Pancreas (tissue), 10 donors: ENCODE results near the gene TTC39B. TPM values are rescaled to one million over a fixed set of nuclear protein-coding genes. Genes with fewer than 3 reads are reported as not detected.
A peak's percentile ranks its signal among the peaks of the same experiment; 100 is the strongest.

Experiments
- ATAC-seq, 4 donors: fragments of 200-7000 bp; cut with Tn5 transposase; one replicate each; pipeline versions ENCODE4 v1.8.0 to v1.9.1; 2020; ENCODE audit warnings: mild to moderate bottlenecking in 4 of 4, moderate library complexity in 4 of 4
- DNase-seq, 6 donors: peaks; one replicate each; pipeline ENCODE4 v3.0.0-alpha.2; 2020
- FAIRE-seq: peaks from 2 replicates; lab custom pipeline; 2012; peaks lifted over from hg19 to GRCh38; lab: Jason Lieb, UNC
- H3K27ac ChIP-seq, 4 donors: fragments of 200-600 bp; sonication (generic); 1 replicate in 3 of 4; 2 replicates in 1 of 4; pipeline versions ENCODE4 v1.5.0 to v1.8.0; 2020
- H3K27me3 ChIP-seq, 4 donors: fragments of 200-600 bp; one replicate each; pipeline ENCODE4 v1.8.0; 2021
- H3K36me3 ChIP-seq, 3 donors: fragments of 200-600 bp; sonication (generic) in 1 of 3; one replicate each; pipeline versions ENCODE4 v1.5.0 to v1.8.0; 2020 to 2021
- H3K4me1 ChIP-seq, 3 donors: fragments of 200-600 bp; one replicate each; pipeline ENCODE4 v1.8.0; 2021
- H3K4me3 ChIP-seq, 4 donors: fragments of 200-600 bp; sonication (generic) in 2 of 4; one replicate each; pipeline versions ENCODE4 v1.5.0 to v1.8.0; 2020 to 2021
- H3K9me3 ChIP-seq, 4 donors: fragments of 200-600 bp; one replicate each; pipeline ENCODE4 v1.8.0; 2021
- CTCF ChIP-seq, 4 donors: fragments of 200-600 bp; sonication (generic) in 3 of 4; IDR thresholded peaks; one replicate each; pipeline versions ENCODE4 v1.5.0 to v1.8.0; 2021; ENCODE audit warnings: antibody characterized with exemption in 4 of 4
- WGBS, 2 donors: extraction: QIAGEN DNeasy Blood & Tissue Kit; methylation state at CpG; one replicate each; pipeline ENCODE4 v1.1.7; 2013; 5-methylcytosine and 5-hydroxymethylcytosine counted together
- intact Hi-C, 3 donors: fragments of 100-400 bp; cut with DNase I; formaldehyde crosslinking; loops; one replicate each; pipeline versions ENCODE4 v1.11.1 to v1.14.2; 2022
- polyA plus RNA-seq, 2 donors: library from polyadenylated mRNA; stranded (reverse); fragments of 200-250 nt; gene quantifications; one replicate each; pipeline ENCODE4 v1.2.3, GENCODE V29; 2013
- total RNA-seq, 6 donors: library from RNA; stranded (reverse); fragmentation: NEBNext Ultra II Directional in 4 of 6; extraction: Animal tissue kit (Norgen Biotek cat#: 25700) in 4 of 6; gene quantifications; one replicate each; pipeline versions ENCODE4 v1.2.1 to v1.2.4, GENCODE V29; 2021 to 2023
- donor health status: healthy with polysubstance abuse.
- donor health status: DM: no; HTN: no; CAD: no; lungs with moderate emphysema.
- donor health status: DM: no; HTN: no; CAD: no.
- donor health status: control.
- donor health status: control.
- donor health status: Bipolar disorder and iron deficiency.
- donor health status: DM: yes; HTN: yes; CAD: no.
- donor health status: DM: no; HTN: no; CAD: no.
- donor health status: DM: no; HTN: no; CAD: no.
- donor health status: DM: yes; HTN: yes; CAD: no.

Gene TTC39B
- total and polyA plus RNA-seq, 8 donors: 1.5 to 12.1 (median 5.1) TPM

DNA sequence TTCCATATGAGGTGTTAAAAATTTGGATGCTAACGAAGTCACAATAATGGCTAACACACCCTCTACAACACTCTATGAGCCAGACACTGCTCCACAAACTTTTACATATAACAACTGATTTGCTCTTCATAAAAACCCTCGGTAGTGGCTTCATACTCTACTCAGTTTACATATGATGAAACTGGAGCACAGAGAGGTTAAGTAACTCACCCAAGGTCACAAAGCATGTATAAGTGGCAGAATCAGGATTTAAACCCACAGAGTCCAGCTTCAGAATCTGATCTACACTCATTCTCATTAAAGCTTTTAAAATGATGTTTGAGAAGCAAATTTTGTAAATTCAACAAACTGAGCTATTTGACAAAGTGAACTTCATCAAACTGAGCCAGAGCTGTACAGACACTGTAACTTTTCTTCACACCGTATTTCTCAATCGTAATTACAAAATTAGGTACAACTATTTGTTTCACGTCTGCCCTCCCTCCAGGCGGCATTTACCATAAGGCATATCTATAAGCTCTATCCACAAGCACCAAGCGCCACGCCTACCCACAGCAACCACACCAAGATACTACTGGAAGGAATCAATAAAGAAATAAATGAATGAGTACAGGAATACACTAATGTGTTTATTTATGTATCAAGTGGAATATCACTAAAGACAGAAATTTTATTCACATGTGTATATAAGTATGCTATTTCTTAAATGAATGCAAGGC lies 24.3 kb downstream of the TTC39B start:
- Histone ChIP-seq H3K4me3 (no peak overlapping the region), H3K36me3 (no peaks in the 10 kb centered on the region), H3K9me3 (no peaks in the 10 kb centered on the region), H3K27ac (no peak overlapping the region), H3K4me1 (peaks cover 4 to 9% (median 8%) of the 10 kb centered on the region in 3 donors), H3K27me3 (no peaks in the 10 kb centered on the region)
- DNase-seq (no peak), ATAC-seq (no peak), FAIRE-seq (no peak)
- 86 to 87% methylated on average over 8 of the region's 8 CpGs for WGBS, 2 donors
- no peak for TF ChIP-seq CTCF (IDR thresholded peaks at IDR 0.05)
- intact Hi-C loops: loop anchor here in 1 of 3 donors (10.0 kb wide), 1 partner anchor 142 kb away; the partner anchor contains the start of gene SNAPC3

GRCh38 chr9:15280647-15281046 lies 26.4 kb downstream of the TTC39B start:
- peaks cover 4 to 13% (median 12%) of the 10 kb centered on the region in 3 donors for H3K4me1 ChIP-seq
- FAIRE-seq (no peak), DNase-seq (no peak), ATAC-seq (no peak)
- WGBS, 2 donors: 93 to 95% methylated on average over 3 of the region's 3 CpGs
- H3K27me3 ChIP-seq: no peaks in the 10 kb centered on the region
- no peaks in the 10 kb centered on the region for H3K9me3 ChIP-seq
- H3K27ac ChIP-seq: no peak overlapping the region
- TF ChIP-seq CTCF (IDR thresholded peaks at IDR 0.05): no peak
- no peak overlapping the region for H3K4me3 ChIP-seq
- intact Hi-C loops: loop anchor here in 1 of 3 donors (10.0 kb wide), 1 partner anchor 144 kb away; the partner anchor contains the start of gene SNAPC3
- H3K36me3 ChIP-seq: no peaks in the 10 kb centered on the region

- no peak overlapping the region for H3K27ac ChIP-seq
- no peak for DNase-seq
Observed at GRCh38 chr9:15278839-15279238, 28.2 kb downstream of the TTC39B start.

GRCh38 chr9:15278091-15278687 lies 28.8 kb downstream of the TTC39B start:
- intact Hi-C loops: no loop called here

More at GRCh38 chr9:15278839-15279238, 28.2 kb downstream of the TTC39B start:
- no peak overlapping the region for H3K4me3 ChIP-seq
- no peak for ATAC-seq
- H3K9me3 ChIP-seq: no peaks in the 10 kb centered on the region
- FAIRE-seq: no peak
- intact Hi-C loops: no loop called here
- no peak for TF ChIP-seq CTCF (IDR thresholded peaks at IDR 0.05)
- no peaks in the 10 kb centered on the region for H3K36me3 ChIP-seq
- H3K27me3 ChIP-seq: no peaks in the 10 kb centered on the region
- peaks cover 4 to 13% (median 12%) of the 10 kb centered on the region in 3 donors for H3K4me1 ChIP-seq

More at GRCh38 chr9:15278091-15278687, 28.8 kb downstream of the TTC39B start:
- DNase-seq (no peak), ATAC-seq (peak; percentile 59 to 84 (median 72)), FAIRE-seq (peak; percentile 89)
- no peak overlapping the region for H3K27ac ChIP-seq
- H3K27me3 ChIP-seq: no peaks in the 10 kb centered on the region
- 6 to 11% methylated on average over 2 of the region's 2 CpGs for WGBS, 2 donors
- peaks cover 4 to 13% (median 12%) of the 10 kb centered on the region in 3 donors for H3K4me1 ChIP-seq
- H3K9me3 ChIP-seq: no peaks in the 10 kb centered on the region
- no peaks in the 10 kb centered on the region for H3K36me3 ChIP-seq
- TF ChIP-seq CTCF (IDR thresholded peaks at IDR 0.05): no peak
- H3K4me3 ChIP-seq: no peak overlapping the region
